ENCODE results near the gene CALCB.
"Not testable (repeated sequence)": the region's sequence is repeated elsewhere in the genome, so short reads cannot be mapped to it uniquely, and the experiment has no call there.

The CALCB gene, protein sequence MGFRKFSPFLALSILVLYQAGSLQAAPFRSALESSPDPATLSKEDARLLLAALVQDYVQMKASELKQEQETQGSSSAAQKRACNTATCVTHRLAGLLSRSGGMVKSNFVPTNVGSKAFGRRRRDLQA

DNA sequence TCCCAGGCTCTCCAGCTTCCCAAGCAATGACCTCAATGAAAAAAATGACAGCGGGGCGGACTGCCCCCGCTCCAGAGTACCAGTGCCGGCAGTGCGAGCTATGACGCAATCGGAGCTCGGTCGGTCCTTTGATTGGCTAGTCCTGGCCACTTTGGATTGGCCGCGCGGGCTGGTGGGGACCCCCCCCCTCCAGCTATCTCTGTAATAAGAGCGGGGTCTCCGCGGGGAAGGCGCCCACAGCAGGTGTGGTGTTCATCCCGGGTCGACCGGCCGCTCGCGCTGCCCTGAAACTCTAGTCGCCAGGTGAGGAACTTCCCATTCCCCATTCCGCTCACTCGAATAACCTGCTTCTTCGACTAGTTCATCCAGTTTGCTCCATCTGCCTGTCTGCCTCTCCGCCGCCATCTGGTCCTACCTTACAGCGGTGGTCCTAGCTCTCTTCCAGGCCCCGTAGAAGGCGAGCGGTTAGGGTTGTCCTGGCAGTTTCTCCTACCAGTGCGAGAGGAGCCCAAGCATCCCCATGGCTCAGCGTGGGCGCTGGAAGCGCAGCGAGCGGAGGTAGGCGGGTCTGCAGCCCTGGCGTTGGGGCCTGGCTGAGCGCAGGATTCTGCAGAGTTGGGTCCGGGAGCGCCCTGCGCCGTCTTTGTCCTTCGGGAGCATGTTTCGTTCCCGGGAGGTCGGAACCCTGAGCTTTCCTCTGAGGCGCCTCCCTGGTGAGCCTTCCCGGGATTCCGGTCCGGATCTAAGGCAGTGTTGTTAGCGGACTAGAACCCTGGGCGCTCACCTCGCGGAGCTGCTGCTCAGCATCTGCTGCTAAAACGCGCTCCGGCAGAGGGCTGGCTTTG, at the start of gene CALCB:
Gene CALCB (plus strand): TSS at position 233 of the 845 bp plus-strand sequence. CDS start 1,126 bp downstream, outside the sequence.
- DNase-seq = peak in 1 of 56 donors; percentile 11

DNA sequence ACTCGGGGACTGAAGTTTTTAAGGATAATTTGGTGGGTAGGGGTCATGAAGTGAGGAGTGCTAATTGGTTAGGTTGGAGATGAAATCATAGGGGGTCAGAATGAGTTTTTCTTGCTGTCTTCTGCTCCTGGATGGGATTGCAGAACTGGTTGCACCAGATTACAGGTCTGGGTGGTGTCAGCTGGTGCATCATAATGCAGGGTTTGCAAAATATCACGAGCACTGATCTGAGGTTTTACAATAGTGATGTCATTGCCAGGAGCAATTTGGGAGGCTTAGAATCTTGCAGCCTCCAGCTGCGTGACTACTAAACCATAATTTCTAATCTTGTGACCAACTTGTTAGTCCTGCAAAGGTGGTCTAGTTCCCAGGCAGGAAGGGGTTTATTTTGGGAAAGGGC, 46.4 kb upstream of the CALCB start:
- no peak for DNase-seq

DNA sequence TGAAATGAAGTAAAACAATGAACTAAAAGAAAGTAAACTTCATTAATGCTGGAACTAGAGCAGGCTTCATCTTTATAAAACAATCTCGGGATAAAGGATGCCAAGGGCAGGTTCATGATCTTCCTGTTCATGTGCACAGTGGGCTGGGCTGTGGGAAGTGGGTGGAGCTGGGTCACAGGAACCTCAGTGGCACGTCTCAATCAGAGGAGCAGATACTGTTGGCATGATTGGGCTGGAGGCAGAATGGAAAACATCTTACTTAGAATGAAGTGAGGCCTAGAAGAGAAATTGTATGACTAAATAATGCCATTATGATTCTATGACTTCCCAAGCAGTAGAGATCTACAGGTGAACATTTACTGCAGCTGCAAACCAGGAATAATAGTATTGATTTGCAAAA, 45.4 kb upstream of the CALCB start:
- no peak for DNase-seq

DNA sequence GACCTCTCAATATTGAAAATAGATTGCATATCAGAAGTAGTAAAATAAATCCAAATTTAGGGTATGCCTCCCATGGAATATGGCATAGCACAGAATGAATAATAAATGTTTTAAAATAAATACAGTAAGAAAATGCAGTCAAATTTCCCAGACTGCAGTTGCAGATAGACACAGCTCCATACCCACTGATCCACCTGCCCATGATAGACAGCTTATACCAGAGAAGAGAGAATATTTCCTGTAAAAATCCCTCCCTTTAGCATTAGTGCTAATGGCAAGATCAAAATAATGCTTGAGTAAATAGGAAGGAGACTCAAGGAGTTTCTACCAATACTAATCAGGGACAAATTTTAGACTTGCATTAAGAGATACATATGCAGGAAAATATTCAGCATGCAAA, 45.0 kb upstream of the CALCB start:
- DNase-seq = no peak

DNA sequence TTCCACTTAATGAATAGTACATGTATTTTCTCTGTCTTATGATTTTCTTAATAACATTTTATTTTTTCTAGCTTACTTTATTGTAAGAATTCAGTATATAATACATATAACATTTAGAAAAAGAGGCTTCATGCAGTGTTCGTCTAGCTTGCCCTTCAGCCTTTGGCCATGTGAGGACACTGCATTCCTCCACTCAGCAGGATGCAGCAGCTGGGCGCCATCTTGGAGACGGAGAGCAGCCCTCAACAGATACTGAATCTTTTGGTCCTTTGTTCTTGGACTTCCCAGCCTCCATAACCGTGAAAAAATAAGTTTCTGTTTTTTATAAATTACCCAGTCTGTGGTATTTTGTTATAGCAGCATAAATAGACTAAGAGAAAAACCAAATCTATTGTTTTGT, 41.4 kb upstream of the CALCB start:
- DNase-seq = not testable (repeated sequence)

DNA sequence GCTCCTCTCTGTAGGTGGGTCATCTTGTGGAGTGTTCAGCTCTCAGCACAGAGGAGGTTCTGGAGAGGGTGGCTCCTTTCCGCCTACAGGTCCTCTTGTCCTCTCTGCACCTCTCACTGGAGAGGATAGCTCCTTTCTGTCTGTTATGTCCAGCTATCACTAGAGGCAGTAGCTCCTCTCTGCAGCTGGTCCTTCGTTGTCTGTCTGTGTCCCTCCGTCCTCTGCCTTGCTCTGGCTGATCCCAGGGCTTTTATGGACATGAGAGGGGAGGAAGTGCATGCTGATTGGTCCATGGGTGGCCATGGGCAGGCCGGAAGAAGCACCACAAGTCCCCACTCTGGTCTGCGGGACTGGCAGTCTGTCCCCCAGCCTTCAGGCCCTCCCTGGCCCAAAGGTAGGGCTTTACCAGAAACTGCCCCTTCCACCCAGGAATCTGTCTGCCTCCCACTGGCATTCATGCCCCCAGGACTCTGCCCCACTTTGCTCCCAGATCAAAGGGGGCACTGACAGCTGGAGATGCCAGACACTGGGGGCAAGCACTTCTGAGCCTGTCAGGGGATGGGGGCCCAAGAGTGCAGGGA, 38.6 kb upstream of the CALCB start:
- no peak for DNase-seq

DNA sequence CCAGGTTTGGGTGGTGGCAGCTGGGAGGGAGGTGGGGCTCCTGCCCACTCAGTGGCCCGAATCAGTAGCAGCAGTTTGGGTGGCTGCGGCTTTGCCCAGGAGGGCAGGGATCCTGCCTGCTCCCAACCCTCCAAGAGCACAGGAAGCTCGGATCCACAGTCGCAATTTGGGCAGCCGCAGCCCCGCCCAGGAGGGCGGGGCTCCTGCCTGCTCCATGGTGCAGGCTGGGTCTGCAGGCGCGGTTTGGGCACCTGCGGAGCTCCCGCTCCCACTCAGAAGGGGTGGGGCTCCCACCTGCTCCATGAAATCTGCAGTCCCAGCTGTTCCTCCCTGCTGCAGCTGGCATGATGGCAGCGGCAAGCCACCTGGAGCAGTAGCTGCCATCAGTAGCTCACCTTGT, 38.1 kb upstream of the CALCB start:
- no peak for DNase-seq

DNA sequence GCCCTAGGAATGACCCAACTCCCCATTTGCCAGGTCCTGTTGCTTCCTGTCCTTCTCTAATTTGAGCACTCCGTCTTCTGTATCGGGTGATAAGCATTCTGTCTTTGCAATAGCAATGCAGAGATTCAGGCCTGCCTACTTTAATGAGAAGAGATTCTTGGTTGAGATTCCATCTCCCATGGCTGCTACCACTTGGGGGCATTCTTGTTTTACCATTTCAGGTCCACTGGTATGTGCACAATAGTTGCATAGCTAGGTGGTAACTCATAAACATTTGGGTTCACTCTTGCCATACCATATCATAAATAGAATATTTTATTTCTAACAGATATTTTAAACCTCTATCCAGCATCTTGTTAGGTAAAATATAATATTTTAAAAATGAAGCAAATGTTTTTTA, 34.4 kb upstream of the CALCB start:
- no peak for DNase-seq

DNA sequence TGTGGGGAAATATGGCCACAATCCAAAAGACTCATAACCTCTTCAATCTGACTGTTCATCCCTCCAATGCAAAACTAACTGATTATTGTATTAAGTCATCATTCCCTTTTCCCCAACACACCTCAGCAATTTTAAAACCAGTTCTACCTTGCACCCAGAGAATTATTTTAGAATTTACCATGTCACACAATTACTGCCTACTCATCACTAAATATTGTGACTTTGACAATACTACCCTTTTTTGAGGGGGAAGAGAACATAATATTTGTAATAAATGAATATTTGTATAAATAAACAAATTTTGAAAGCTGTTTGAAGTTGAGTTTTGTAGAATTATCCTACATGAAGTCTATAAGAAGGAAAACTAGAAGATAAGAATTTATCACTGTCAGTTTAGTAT, 28.2 kb upstream of the CALCB start:
- DNase-seq = no peak

DNA sequence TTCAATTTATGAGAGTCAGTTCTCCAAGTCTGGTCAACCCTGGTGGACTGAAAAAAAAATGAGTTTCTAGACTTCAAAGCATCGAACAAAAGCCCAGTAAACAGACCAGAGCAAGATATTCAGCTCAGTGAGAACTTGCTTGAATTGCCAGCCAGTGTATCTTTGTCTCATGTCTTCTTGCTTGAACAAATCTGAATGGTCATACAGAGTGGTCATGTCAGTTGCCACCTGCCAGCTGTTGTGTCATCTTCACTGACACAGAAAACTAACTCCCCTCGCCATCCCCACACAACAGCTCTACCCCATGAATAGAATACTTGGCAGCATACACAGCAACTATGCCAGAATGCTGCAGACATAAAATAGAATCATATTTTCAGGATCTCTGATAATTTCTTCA, 27.5 kb upstream of the CALCB start:
- DNase-seq = no peak

DNA sequence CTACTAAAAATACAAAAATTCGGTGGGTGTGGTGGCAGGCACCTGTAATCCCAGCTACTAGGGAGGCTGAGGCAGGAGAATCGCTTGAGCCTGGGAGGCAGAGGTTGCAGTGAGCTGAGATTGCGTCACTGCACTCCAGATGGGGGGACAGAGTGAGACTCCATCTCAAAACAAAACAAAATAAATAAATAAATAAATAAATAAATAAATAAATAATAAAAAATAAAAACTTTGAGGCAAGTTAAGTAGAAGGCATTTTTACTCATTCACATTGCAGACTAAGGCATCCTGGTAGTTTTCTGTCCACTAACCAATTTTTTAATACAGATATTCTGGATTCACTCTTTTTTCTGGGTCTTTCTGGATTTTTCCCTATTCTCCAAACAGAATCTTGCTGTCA, 26.7 kb upstream of the CALCB start:
- DNase-seq = not testable (repeated sequence)

DNA sequence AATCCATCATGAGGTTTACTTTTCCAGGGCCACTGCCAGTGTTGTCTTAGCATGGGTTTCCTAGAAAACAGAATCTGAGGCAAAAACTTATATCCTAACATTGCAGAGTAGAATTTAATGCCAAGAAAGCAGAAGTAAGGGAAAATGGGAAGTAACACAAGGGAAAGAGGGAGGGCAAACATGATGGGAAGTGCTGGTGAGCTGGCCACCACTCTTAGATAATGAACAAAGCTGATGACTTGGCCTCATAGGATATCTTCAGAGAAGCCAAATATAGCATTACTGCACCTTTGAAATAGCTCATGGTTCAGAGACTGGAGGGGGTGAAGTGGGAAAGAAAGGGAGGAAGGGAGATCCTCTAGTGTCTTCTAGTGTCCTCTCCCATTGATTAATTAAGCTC, 24.8 kb upstream of the CALCB start:
- DNase-seq = no peak

DNA sequence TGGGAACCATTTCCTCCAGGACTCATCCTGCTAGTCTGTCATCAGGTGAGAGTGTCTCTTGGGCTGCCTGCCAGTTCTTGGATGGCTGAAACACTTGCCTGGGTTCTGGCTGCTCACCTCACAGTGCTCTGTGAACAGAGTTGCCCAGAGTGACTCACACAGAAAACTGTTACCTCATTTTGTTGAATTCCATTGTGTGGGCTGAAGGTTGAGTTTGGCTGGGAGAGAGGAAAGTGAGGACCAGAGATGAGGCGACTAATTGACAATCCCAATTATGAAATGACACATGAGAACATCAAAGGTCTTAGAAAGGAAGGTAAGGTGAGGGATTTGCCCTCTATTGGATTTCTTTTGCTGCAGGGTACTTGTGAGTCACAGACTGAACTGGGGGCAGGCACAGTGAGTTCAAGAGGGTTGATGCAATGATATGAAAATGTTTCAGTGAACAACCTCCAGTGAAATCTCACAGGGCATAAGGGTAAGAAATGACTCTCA, 20.2 kb upstream of the CALCB start:
- DNase-seq = no peak

DNA sequence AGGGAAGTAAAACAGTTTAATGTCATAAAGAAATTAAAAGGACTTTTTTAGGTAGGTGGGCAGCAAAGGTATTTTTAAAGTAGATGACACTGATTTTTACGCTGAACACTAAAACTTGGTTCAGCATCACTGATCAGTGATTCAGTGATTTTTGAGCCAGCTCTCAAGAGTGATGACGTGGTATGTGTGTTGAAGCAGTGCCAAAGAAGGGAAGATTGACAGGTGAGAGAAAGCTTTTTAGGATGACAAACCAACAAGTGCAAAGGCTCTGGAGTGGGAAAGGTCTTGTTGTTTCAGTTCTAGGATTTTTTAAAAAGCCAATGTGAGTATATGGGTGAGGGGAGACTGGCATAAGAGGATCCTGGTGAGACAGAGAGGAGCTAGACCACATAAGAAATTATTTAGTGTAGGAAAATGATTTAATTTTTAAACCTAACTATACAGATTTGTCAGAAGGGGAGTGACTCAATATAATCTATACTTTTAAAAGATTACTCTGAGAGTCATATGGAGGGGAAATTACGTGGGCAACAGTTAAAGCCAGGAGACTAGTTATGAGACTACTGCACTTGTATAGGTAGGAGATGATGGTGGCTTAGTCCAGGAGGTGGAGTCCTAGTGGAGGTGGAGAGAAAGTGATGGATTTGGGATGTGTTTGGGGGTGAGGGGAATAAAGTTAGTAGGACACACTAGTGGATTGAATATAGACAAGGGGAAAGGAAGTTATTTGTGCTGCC, 17.6 kb upstream of the CALCB start:
- DNase-seq = no peak

DNA sequence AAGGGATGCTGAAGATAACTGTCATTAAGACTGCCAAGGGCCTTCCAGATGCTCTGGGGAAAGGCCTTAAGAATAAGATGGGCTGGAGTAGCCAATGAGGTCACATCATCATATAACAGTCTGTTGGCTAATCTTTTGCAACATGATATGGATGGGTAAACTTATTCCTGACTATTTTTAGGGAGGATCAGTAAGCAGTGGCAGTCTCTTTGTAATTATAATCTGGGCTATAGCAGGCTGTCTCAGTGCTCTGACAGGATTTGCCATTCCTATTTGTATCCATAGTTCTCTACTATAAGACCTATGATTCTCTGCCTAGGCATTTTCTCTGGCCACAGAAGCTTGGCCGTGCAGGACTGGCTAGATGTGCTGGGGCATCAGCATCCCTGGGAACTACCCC, 16.1 kb upstream of the CALCB start:
- no peak for DNase-seq

DNA sequence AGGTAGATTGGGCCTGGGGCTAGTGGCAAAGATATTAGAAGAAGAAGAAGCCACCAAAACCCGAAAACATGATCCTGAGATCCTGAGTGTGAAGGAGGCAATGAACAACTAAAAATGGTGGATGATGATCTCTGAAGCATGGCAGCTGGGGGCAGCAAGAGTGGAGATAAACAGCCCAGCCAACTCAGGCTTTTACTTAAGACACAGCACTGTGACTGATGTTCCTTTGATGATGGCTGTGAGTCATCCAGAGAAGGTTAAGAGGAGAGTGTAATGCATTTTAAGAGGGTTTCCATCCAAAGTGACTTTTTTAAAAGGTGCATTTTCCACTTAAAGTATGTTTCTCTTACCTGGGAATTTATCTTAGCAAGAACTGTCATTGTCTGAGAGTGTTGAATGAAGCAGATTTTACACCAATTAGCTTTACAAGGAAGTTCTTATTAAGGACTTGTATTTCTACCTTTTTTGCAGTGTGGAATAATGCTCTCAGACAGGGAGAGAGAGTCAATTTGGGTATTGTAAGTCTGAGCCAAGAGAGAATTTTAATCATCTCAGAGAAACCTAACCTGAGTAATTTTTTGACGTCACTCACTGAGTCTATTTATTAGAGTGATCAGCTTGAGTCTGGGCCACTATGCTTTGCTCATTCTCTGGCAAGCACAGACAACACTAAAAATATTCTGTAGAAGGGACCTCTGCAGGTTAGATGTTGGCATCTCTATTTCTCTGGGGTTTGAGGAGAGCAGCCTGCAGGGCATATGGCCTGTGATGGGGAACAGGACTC, 14.1 kb upstream of the CALCB start:
- peak in 1 of 56 donors; percentile 5 for DNase-seq

DNA sequence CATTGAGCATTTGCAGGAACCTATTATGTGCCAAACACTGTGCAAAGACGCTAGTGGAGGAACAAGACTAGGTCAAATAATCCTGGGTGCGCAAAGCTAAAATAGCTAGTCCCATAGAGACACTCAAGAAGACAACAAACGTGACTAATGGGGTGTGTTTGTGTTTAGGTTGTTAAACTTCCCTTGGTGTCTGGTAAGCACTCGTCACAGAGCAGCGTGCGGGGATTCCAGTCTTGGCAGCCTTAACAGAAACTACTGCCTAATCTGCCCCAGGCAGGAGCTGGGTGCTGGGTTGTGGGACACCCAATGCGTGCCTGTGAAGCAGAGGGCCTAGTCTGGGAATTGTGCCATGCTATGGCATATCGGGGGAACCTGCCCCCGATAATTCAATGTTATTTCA, 10.8 kb upstream of the CALCB start:
- DNase-seq = no peak

DNA sequence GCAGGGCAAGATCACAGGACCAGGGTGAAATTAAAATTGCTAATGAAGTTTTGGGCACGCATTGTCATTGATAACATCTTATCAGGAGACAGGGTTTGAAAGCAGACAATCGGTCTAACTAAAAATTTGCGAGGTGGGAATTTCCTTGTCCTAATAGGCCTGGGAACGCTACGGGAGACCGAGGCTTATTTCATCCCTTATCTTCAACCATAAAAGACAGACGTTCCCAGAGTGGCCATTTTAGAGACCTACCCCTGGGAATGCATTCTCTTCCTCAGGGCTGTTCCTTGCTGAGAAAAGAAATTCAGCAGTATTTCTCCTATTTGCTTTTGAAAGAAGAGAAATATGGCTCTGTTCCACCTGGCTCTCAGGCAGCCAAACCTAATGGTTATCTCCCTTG, 3.6 kb upstream of the CALCB start:
- not testable (repeated sequence) for DNase-seq

DNA sequence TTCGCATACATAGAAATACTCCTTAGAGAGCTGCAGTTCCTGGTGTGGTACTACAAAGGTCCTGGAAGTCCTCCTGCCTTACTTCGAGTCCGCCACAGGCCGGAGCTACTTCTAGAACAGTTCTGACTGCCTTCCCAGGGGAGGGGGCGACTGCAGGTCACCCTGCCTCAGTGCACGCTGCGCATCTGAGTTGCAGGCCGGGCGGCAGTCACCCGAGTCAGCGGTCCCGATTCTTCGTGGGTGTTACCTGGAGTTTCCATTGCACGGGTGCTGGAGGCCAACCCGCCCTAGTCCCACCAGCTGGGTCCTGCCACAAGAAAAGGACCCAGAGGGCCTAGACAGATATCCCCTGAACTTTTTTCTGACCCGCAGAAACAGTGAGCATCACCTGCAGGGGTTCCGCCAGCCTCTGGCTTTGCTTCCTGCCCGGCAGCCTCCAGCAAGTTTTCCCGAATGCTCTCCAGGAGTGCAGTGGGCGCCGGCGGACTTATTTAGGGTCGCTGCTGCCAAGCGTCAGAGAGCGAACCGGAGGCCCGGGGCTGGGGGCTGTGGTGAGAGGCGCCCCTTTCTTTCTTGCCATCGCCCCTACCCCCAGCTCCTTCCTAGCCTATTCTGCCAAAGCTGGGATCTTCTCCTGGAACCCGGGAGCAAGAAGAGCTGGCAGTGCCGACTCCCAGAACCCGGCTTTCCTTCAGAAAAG, 1.7 kb upstream of the CALCB start:
- DNase-seq = no peak

DNA sequence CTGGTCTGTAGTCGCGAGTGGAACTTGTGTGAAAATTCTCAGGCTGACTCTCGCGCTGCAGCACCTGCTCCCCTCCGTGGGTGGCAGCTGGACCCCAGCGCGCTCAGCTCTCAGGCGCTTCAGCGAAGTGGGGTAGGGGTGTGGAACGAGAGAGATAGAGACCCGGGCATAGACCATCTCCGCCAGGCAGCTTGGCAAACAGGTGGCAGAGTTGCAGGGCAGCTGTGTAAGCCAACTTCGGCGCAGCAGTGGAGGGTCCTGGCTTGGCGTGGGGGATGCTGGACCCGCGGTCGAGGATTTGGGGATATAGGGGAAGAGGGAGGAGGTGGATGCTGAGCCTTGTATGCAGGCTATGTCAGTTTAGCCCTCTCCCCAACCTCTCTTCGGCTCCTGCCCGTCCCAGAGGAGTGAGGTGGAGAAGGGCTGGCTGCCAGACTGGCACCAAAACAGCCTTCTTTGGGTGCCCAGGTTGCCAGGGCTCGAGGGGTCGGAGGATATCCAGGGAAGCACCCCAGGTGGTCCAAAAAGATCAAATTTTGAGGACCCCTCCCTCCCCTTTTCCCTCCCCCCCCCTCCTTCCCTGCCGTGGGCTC, 746 bp upstream of the CALCB start:
- DNase-seq = no peak

All from nucleus accumbens (tissue), 56 donors.